Hepatocyte (in vitro differentiated cells): ENCODE measurements around the gene USP6NL.

Experiments used
- EZH2 ChIP-seq: fragments of 200-600 bp; sonication (generic); IDR thresholded peaks from 2 replicates; pipeline ENCODE4 v1.6.1; 2016; ENCODE audit warnings: antibody characterized with exemption, mild to moderate bottlenecking, borderline replicate concordance
- TF ChIP-seq, protein P1 (sequence below): fragments of 200-600 bp; sonication (generic); IDR thresholded peaks from 2 replicates; pipeline ENCODE4 v1.5.1; 2016; ENCODE audit warnings: antibody characterized with exemption, mild to moderate bottlenecking; ENCODE audit not compliant: poor library complexity

GRCh38 chr10:11462071-11462470 is 149.4 kb downstream of the USP6NL start:
- TF ChIP-seq, protein P1, sequence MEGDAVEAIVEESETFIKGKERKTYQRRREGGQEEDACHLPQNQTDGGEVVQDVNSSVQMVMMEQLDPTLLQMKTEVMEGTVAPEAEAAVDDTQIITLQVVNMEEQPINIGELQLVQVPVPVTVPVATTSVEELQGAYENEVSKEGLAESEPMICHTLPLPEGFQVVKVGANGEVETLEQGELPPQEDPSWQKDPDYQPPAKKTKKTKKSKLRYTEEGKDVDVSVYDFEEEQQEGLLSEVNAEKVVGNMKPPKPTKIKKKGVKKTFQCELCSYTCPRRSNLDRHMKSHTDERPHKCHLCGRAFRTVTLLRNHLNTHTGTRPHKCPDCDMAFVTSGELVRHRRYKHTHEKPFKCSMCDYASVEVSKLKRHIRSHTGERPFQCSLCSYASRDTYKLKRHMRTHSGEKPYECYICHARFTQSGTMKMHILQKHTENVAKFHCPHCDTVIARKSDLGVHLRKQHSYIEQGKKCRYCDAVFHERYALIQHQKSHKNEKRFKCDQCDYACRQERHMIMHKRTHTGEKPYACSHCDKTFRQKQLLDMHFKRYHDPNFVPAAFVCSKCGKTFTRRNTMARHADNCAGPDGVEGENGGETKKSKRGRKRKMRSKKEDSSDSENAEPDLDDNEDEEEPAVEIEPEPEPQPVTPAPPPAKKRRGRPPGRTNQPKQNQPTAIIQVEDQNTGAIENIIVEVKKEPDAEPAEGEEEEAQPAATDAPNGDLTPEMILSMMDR: no peak
- TF ChIP-seq EZH2: no peak
